GM04503 (cell line): ENCODE results near the gene RUNX2.
"Not testable (repeated sequence)": the region's sequence is repeated elsewhere in the genome, so short reads cannot be mapped to it uniquely, and the experiment has no call there.

Experiments used
- DNase-seq: peaks from one replicate; pipeline ENCODE4 v3.0.0-alpha.2; 2012; ENCODE audit warnings: low read depth

Gene RUNX2

GRCh38 chr6:45327956-45328522, at the start of gene RUNX2:
Gene RUNX2 (plus strand): TSS chr6:45328330. CDS start chr6:45328727, 397 bp downstream.
- peak; percentile 63 for DNase-seq

- DNase-seq, result no peak
Measured at GRCh38 chr6:45278367-45278766, 49.8 kb upstream of the RUNX2 start.

GRCh38 chr6:45286707-45287106, 41.4 kb upstream of the RUNX2 start:
- not testable (repeated sequence) for DNase-seq

- DNase-seq, result no peak
Measured at GRCh38 chr6:45289751-45290514, 38.2 kb upstream of the RUNX2 start.

GRCh38 chr6:45293306-45293705, 34.8 kb upstream of the RUNX2 start:
- DNase-seq, result no peak

- DNase-seq, result not testable (repeated sequence)
Measured at GRCh38 chr6:45294065-45294701, 33.9 kb upstream of the RUNX2 start.

- DNase-seq, result no peak
Measured at GRCh38 chr6:45297320-45297719, 30.8 kb upstream of the RUNX2 start.

GRCh38 chr6:45299096-45299581, 29.0 kb upstream of the RUNX2 start:
- DNase-seq, result no peak

- DNase-seq, result no peak
Measured at GRCh38 chr6:45300736-45301135, 27.4 kb upstream of the RUNX2 start.

GRCh38 chr6:45301348-45302142, 26.6 kb upstream of the RUNX2 start:
- DNase-seq, result no peak

- no peak for DNase-seq
Measured at GRCh38 chr6:45302832-45303231, 25.3 kb upstream of the RUNX2 start.

GRCh38 chr6:45305546-45305945, 22.6 kb upstream of the RUNX2 start:
- DNase-seq, result no peak

- no peak for DNase-seq
Measured at GRCh38 chr6:45310118-45310788, 17.9 kb upstream of the RUNX2 start.

GRCh38 chr6:45314146-45314545, 14.0 kb upstream of the RUNX2 start:
- no peak for DNase-seq

GRCh38 chr6:45320349-45320748, 7.8 kb upstream of the RUNX2 start:
- no peak for DNase-seq

- no peak for DNase-seq
Measured at GRCh38 chr6:45323656-45324224, 4.4 kb upstream of the RUNX2 start.

GRCh38 chr6:45326698-45327417, 1.3 kb upstream of the RUNX2 start:
- no peak for DNase-seq

GRCh38 chr6:45328523-45328922, 393 bp downstream of the RUNX2 start:
- no peak for DNase-seq

- no peak for DNase-seq
Measured at GRCh38 chr6:45344900-45345299, 16.8 kb downstream of the RUNX2 start.

- no peak for DNase-seq
Measured at GRCh38 chr6:45350186-45350710, 22.1 kb downstream of the RUNX2 start.
